ENCODE results near the gene CDC40.

The CDC40 gene

GRCh38 chr6:110180228-110181008 is at the start of gene CDC40:
Gene CDC40, plus strand, starts transcription at chr6:110180427. Its CDS starts 18 bp downstream, at chr6:110180445.
- peak in 56 of 58 donors; percentile 9 to 89 (median 66) for DNase-seq

GRCh38 chr6:110137924-110138887 is 42.0 kb upstream of the CDC40 start:
- DNase-seq = no peak

GRCh38 chr6:110139052-110139451 is 41.2 kb upstream of the CDC40 start:
- DNase-seq = no peak

GRCh38 chr6:110140650-110141049 is 39.6 kb upstream of the CDC40 start:
- no peak for DNase-seq

- DNase-seq = no peak
These were observed 32.4 kb upstream of the CDC40 start for GRCh38 chr6:110147870-110148269.

GRCh38 chr6:110158479-110158878 is 21.7 kb upstream of the CDC40 start:
- no peak for DNase-seq

GRCh38 chr6:110170081-110170480 is 10.1 kb upstream of the CDC40 start:
- no peak for DNase-seq

- no peak for DNase-seq
These were observed 6.6 kb upstream of the CDC40 start for GRCh38 chr6:110173506-110174132.

- peak in 48 of 58 donors; percentile 8 to 74 (median 39) for DNase-seq
These were observed 1.4 kb upstream of the CDC40 start for GRCh38 chr6:110178626-110179405.

- DNase-seq = peak; percentile 30 to 97 (median 93)
These were observed 610 bp upstream of the CDC40 start, which contains the start of gene WASF1 for GRCh38 chr6:110179406-110180227. Gene WASF1, minus strand, starts transcription at chr6:110179670. Its CDS starts 52,069 bp downstream, at chr6:110127601.

- no peak for DNase-seq
These were observed 1.2 kb downstream of the CDC40 start for GRCh38 chr6:110181131-110182030.

- DNase-seq = no peak
These were observed 3.2 kb downstream of the CDC40 start for GRCh38 chr6:110183292-110183885.

GRCh38 chr6:110185879-110186278 is 5.7 kb downstream of the CDC40 start:
- no peak for DNase-seq

- DNase-seq = no peak
These were observed 8.6 kb downstream of the CDC40 start for GRCh38 chr6:110188791-110189190.

- no peak for DNase-seq
These were observed 10.5 kb downstream of the CDC40 start for GRCh38 chr6:110190726-110191125.

GRCh38 chr6:110191477-110191876 is 11.2 kb downstream of the CDC40 start:
- DNase-seq = no peak

- DNase-seq = no peak
These were observed 15.4 kb downstream of the CDC40 start for GRCh38 chr6:110195639-110196038.

- no peak for DNase-seq
These were observed 16.6 kb downstream of the CDC40 start for GRCh38 chr6:110196874-110197273.

Data from anterior cingulate cortex (tissue), 58 donors.